ENCODE results near the gene DENND11. TPM values are rescaled to one million over a fixed set of nuclear protein-coding genes. Genes with fewer than 3 reads are reported as not detected.
A peak's percentile ranks its signal among the peaks of the same experiment; 100 is the strongest.

Gene DENND11
- total and polyA plus RNA-seq, 9 of the 15 experiments (the other 6 are each of a cell fraction or from before 2014, with no cell fraction given), result 0.07 to 1.1 (median 0.36) TPM

DNA sequence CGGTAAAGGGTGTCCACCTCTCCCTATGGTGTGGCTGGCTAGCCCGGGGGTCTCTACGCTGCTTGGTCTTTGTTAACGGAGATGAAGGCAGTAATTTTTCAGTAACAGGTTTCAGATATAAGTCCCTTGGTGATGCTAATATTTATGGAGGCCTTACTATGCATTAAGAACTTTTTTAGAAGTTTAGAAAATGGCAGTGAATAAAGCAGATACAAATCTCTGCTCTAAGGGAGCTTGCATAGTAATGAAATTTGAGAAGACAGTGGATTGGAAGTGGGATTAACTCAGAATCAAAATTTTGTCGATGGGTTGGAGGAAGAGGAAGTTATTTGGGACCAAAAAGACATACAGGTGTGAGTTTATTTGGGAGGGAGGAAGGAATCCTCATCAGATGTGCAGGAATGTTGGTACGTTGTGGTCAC lies 36.6 kb upstream of the DENND11 start (continued):
- no peak for TF ChIP-seq SPI1 (IDR thresholded peaks at IDR 0.05; ENCODE audit: borderline replicate concordance, low read depth, low read length)

DNA sequence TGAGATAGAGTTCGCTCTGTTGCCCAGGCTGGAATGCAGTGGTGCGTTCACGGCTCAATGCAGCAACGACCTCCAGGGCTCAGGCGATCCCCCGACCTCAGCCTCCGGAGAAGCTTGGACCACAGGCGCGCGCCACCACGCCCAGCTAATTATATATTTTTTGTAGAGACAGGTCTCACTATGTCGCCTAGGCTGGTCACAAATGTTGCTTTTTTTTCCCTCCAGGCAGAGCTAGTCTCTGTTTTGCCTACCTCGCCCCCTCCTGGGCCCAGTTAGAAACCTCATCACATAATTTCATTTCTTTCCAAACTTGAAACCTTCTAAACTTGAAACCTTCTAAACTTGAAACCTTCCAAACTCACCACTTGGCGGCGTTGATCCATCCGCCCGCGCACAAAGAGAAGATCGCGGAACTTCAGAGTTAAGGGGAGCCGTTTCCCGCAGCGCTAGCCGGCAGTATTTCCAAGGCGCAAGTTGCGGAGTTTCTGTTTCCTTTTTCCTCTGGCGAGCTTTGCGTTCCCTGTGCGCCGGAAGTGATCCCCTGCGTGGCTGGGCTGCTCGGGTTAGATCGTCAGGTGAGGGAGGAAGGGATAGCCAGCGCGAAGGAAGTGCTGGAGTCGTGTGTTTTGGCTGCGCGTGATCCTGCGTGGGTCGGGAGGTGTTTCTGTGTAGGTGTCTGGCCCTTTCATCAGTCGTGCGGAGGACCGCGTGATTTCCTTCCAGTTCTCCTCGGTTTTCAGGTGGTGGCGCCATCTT lies 36.0 kb upstream of the DENND11 start, which contains the start of gene SSBP1:
TSS of gene SSBP1 (plus strand) at position 523 of the 756 bp plus-strand sequence. CDS start 809 bp downstream, outside the sequence.
- intact Hi-C loops (cut with micrococcal nuclease) (loop anchor here (1.0 to 5.0 kb wide), 2 partner anchors 84 to 186 kb away; partner anchors contain the start of gene AGK), in situ Hi-C loops (cut with MboI) (no loop called here)
- FAIRE-seq, result peak; percentile 96
- peak within 1 kb of the TSS; percentile 89 for H3K27ac ChIP-seq (ENCODE audit: extremely low read depth, low read depth, low read length)
- H3K79me2 ChIP-seq (ENCODE audit: control insufficient read depth, insufficient read depth, low read length), result peaks cover 41% of the 10 kb centered on the region
- WGBS (ENCODE audit: insufficient coverage, low coverage, missing lambda C conversion rate), result under 1% methylated on average over 46 of the region's 46 CpGs
- peaks cover 5 to 12% of the 10 kb centered on the region in 2 experiments; a peak in 4 of 5 replicates for H3K4me1 ChIP-seq (replicated peaks in 1 of 2; ENCODE audit: control insufficient read depth in 2 of 2, insufficient read depth in 2 of 2, low read length in 2 of 2)
- H3K4me2 ChIP-seq (ENCODE audit: insufficient read depth, low read length), result peak within 1 kb of the TSS; percentile 98
- peaks cover 38% of the 10 kb centered on the region for H3K36me3 ChIP-seq (ENCODE audit: control insufficient read depth, insufficient read depth, low read length)
- no peaks in the 10 kb centered on the region for H3K27me3 ChIP-seq (ENCODE audit: control insufficient read depth in 2 of 2, insufficient read depth in 2 of 2, low read length in 2 of 2)
- peak; percentile 89 for ATAC-seq
- no peaks in the 10 kb centered on the region for H3K9me3 ChIP-seq (replicated peaks; ENCODE audit: control insufficient read depth, insufficient read depth, low read depth, low read length)
- H2AFZ ChIP-seq (ENCODE audit: low read depth, low read length), result peak within 1 kb of the TSS; percentile 96
- ChIA-PET CTCF (ENCODE audit: low intra/inter-chr PET ratio) (interaction anchor here (0.6 to 0.7 kb wide), 3 partner anchors 84 to 91 kb away, joined by 3 to 7 read pairs (median 3); no protein-coding TSS in a partner anchor), POLR2A (interaction anchor here (0.7 to 3.0 kb wide), 10 partner anchors 11 to 1101 kb away, joined by 3 to 30 read pairs (median 4); partner anchors contain the start of genes AGK and DENND11)
- peak; percentile 85 to 99 (median 89) for DNase-seq (ENCODE audit: extremely low read depth in 1 of 4, low spot score in 3 of 4)
- no TSS peak for BruUV-seq (replicated peaks)
- no peaks in the 10 kb centered on the region for H4K20me1 ChIP-seq (replicated peaks; ENCODE audit: control insufficient read depth, insufficient read depth, low read length)
- peak within 1 kb of the TSS; percentile 65 for H3K4me3 ChIP-seq
- H3K9me1 ChIP-seq (ENCODE audit: control insufficient read depth, insufficient read depth, low read length), result no peaks in the 10 kb centered on the region
- peak within 1 kb of the TSS; percentile 84 to 92 for H3K9ac ChIP-seq (ENCODE audit: insufficient read depth in 1 of 2, low read depth in 2 of 2, low read length in 2 of 2)
- TF ChIP-seq ZEB2 (IDR thresholded peaks at IDR 0.05) (peak; percentile 99), XRCC4 (IDR thresholded peaks at IDR 0.05; ENCODE audit: extremely low read depth, insufficient read depth, insufficient read length) (no peak), CEBPB (tag; IDR thresholded peaks at IDR 0.05) (no peak), ADNP (tag; IDR thresholded peaks at IDR 0.05) (no peak; the same call in 1 of the 2 replicates), RFX1 (IDR thresholded peaks at IDR 0.05) (no peak), PCBP2 (IDR thresholded peaks at IDR 0.05; ENCODE audit: low read depth, low read length, poor library complexity, severe bottlenecking) (no peak), NFRKB (IDR thresholded peaks at IDR 0.05; ENCODE audit: low read depth) (peak; percentile 99), KLF6 (CRISPR knock-in tag; IDR thresholded peaks at IDR 0.05; ENCODE audit: borderline replicate concordance) (0 out of 2 replicates have a peak, but pooled peaks have one; percentile 53), FOXM1 (IDR thresholded peaks at IDR 0.05; ENCODE audit: low read depth) (peak; percentile 87), FOXM1 (CRISPR knock-in tag; IDR thresholded peaks at IDR 0.05; ENCODE audit: low read depth) (no peak; the same call in 1 of the 2 replicates), ZBTB1 (CRISPR knock-in tag; IDR thresholded peaks at IDR 0.05; ENCODE audit: borderline replicate concordance, low read depth) (peak; percentile 87), ZBTB8A (IDR thresholded peaks at IDR 0.05; ENCODE audit: partially characterized antibody) (no peak), PTTG1 (tag; IDR thresholded peaks at IDR 0.05; ENCODE audit: low read depth) (no peak), RAD21 (CRISPR knock-in tag; conservative IDR thresholded peaks at IDR 0.05 in 1 of 2, IDR thresholded peaks at IDR 0.05 in 1 of 2) (peak; percentile 47 to 48), DPF2 (IDR thresholded peaks at IDR 0.05) (peak; percentile 54), FOXP1 (CRISPR knock-in tag; IDR thresholded peaks at IDR 0.05) (peak; percentile 91; the same call in 1 of the 2 replicates), CBX1 (IDR thresholded peaks at IDR 0.05; ENCODE audit: low read depth) (peak; percentile 96)
- TF ChIP-seq, protein P1, sequence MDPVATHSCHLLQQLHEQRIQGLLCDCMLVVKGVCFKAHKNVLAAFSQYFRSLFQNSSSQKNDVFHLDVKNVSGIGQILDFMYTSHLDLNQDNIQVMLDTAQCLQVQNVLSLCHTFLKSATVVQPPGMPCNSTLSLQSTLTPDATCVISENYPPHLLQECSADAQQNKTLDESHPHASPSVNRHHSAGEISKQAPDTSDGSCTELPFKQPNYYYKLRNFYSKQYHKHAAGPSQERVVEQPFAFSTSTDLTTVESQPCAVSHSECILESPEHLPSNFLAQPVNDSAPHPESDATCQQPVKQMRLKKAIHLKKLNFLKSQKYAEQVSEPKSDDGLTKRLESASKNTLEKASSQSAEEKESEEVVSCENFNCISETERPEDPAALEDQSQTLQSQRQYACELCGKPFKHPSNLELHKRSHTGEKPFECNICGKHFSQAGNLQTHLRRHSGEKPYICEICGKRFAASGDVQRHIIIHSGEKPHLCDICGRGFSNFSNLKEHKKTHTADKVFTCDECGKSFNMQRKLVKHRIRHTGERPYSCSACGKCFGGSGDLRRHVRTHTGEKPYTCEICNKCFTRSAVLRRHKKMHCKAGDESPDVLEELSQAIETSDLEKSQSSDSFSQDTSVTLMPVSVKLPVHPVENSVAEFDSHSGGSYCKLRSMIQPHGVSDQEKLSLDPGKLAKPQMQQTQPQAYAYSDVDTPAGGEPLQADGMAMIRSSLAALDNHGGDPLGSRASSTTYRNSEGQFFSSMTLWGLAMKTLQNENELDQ (CRISPR knock-in tag; IDR thresholded peaks at IDR 0.05; ENCODE audit: borderline replicate concordance), result no peak
